Measurements from ENCODE around the gene BTBD9.

DNA sequence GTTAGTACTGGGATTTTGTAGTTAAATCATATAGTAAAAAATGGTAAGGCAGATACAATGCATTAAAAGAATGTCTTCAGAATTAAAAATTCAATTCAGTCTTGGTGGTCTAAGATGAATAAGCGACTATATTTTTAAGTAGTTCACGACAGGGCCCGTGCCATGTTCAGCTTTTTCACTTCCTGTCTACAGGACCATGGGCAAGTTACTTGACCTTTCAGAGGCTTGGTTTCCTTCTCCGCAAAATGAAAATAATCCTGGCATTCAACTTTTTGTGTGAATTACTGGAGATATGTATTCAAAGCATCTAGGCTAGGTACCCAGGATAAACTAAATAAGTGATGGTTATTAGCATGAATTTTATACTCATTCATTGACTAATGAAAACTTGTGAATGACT lies 216.0 kb downstream of the BTBD9 start:
- TF ChIP-seq CTCF (conservative IDR thresholded peaks at IDR 0.05; ENCODE audit: low read depth, low read length): no peak
- TF ChIP-seq EZH2 (IDR thresholded peaks at IDR 0.05; ENCODE audit: low read length, unreplicated experiment): no peak
- no peak for TF ChIP-seq EZH2phosphoT487 (IDR thresholded peaks at IDR 0.05; ENCODE audit: borderline replicate concordance, low read length)

Data from PC-3 (cell line).